Choroid plexus epithelial cell (primary cell): Measurements from ENCODE around the gene MTG1.

Experiments
- DNase-seq: peaks from one replicate; pipeline ENCODE4 v3.0.0-alpha.2; 2010; ENCODE audit warnings: low read depth
- H3K4me3 ChIP-seq: 2 replicates; pipeline ENCODE4 v1.5.1; 2011; ENCODE audit warnings: low read depth, mild to moderate bottlenecking, control low read depth, low read length, moderate library complexity
- CTCF ChIP-seq: conservative IDR thresholded peaks from 2 replicates; pipeline ENCODE4 v1.5.1; 2011; ENCODE audit warnings: low read depth, mild to moderate bottlenecking, control low read depth, inconsistent platforms, low read length, moderate library complexity

The MTG1 gene

GRCh38 chr10:133394064-133394663 lies at the start of gene MTG1:
Gene MTG1, plus strand, starts transcription at chr10:133394157. Its CDS starts 64 bp downstream, at chr10:133394221.
- DNase-seq: peak; percentile 93
- TF ChIP-seq CTCF: no peak
- peak within 1 kb of the TSS; percentile 92 for H3K4me3 ChIP-seq

DNA sequence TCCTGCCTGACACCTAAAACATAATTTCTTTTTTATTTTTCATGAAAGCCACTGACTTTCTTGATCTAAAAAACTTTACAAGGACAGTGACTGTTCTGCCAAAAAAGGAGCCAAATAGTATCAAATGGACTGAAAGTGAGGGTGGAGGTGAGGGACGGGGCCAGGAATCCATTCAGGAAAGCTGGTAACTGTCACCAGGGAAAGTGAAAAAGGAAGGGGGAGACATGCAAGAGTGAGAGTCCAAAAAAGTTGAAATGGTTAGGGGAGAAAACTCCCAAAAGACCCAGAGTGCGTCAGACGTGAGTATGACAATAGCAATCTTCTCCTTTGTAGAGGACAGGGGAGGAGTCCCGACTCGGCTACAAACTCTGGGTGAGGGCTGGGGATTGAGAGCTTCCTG lies 49.7 kb upstream of the MTG1 start:
- no peak for DNase-seq
- no peak for TF ChIP-seq CTCF
- no peak overlapping the region for H3K4me3 ChIP-seq

GRCh38 chr10:133346413-133346812 lies 47.5 kb upstream of the MTG1 start:
- no peak for DNase-seq
- TF ChIP-seq CTCF: no peak
- no peak overlapping the region for H3K4me3 ChIP-seq

GRCh38 chr10:133347710-133348517 lies 46.0 kb upstream of the MTG1 start:
- no peak for DNase-seq
- TF ChIP-seq CTCF: no peak
- no peak overlapping the region for H3K4me3 ChIP-seq

DNA sequence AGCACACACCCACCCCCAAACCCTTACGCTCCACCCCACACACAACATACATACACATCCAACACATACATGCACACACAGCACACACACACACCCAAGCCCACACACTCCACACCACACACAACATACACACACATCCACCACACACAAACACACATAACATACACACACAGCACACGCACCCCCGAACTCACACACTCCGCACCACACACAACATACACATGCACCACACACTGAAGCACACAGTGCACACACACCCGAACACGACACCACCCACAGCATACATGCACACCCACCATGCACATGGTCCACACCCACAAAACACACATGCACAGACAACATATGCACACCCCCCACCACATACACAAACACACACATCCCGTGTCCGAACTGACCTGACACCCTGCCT lies 44.8 kb upstream of the MTG1 start:
- TF ChIP-seq CTCF: no peak
- no peak overlapping the region for H3K4me3 ChIP-seq
- DNase-seq: no peak

GRCh38 chr10:133349577-133350011 lies 44.4 kb upstream of the MTG1 start:
- TF ChIP-seq CTCF: no peak
- DNase-seq: no peak
- no peak overlapping the region for H3K4me3 ChIP-seq
